ENCODE data around the gene PI4KB. TPM values are rescaled to one million over a fixed set of nuclear protein-coding genes. Genes with fewer than 3 reads are reported as not detected.

The PI4KB gene
- total and polyA plus RNA-seq, 9 of the 15 experiments (the other 6 are each of a cell fraction or from before 2014, with no cell fraction given) = 3.1 to 65.4 (median 45.1) TPM

DNA sequence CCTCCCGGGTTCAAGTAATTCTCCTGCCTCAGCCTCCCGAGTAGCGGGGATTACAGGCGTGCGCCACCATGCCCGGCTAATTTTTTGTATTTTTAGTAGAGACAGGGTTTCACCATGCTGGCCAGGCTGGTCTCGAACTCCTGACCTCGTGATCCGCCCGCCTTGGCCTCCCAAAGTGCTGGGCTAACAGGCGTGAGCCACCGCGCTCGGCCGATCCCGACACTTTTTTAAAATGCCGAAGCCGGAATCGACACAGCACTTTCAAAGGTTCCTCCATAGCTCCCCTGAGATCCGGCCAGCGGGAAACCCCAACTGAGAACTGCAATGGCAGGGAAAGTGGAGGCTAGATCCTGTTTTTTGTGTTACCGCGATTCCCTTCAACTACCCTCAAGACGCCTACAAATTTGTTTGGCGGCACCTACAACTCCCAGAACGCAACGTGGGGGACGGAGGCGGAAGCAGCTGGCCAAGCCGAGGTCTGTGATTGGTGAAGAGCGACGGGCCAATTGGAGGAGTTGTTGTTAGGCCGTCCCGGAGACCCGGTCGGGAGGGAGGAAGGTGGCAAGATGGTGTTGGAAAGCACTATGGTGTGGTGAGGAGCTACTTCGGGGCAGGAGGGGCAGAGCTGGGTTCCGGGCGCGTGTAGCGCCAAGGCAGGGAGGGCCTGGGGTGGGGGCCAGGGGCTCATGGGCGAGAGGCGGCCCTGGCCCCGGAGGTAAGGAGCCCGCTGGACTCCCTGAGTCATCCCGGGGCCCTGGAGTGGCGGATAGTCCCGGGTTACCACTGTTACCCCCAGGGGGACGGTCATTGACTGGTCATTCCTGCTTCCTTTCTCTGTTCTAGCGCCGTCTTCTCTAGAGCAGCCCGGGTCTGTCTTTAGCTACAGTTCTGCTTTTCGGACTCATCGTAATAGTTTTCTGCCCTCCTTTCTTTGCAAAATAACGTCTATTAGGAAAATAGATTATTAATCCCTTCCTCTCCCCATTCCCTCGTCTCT lies 72.7 kb downstream of the PI4KB start, which contains the start of gene PSMD4 (continued):
- no peak for TF ChIP-seq E2F1 (CRISPR knock-in tag; IDR thresholded peaks at IDR 0.05)
- TF ChIP-seq ZBTB34 (CRISPR knock-in tag; IDR thresholded peaks at IDR 0.05) = no peak
- peak; percentile 73 for TF ChIP-seq HNRNPLL (IDR thresholded peaks at IDR 0.05; ENCODE audit: low read depth, low read length, poor library complexity, severe bottlenecking)
- peak; percentile 98 for TF ChIP-seq POLR2AphosphoS5 (IDR thresholded peaks at IDR 0.05; ENCODE audit: control insufficient read depth, insufficient read depth, low read depth, low read length)
- TF ChIP-seq, protein P1, sequence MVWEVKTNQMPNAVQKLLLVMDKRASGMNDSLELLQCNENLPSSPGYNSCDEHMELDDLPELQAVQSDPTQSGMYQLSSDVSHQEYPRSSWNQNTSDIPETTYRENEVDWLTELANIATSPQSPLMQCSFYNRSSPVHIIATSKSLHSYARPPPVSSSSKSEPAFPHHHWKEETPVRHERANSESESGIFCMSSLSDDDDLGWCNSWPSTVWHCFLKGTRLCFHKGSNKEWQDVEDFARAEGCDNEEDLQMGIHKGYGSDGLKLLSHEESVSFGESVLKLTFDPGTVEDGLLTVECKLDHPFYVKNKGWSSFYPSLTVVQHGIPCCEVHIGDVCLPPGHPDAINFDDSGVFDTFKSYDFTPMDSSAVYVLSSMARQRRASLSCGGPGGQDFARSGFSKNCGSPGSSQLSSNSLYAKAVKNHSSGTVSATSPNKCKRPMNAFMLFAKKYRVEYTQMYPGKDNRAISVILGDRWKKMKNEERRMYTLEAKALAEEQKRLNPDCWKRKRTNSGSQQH (CRISPR knock-in tag; IDR thresholded peaks at IDR 0.05) = no peak
- TF ChIP-seq, protein P2, sequence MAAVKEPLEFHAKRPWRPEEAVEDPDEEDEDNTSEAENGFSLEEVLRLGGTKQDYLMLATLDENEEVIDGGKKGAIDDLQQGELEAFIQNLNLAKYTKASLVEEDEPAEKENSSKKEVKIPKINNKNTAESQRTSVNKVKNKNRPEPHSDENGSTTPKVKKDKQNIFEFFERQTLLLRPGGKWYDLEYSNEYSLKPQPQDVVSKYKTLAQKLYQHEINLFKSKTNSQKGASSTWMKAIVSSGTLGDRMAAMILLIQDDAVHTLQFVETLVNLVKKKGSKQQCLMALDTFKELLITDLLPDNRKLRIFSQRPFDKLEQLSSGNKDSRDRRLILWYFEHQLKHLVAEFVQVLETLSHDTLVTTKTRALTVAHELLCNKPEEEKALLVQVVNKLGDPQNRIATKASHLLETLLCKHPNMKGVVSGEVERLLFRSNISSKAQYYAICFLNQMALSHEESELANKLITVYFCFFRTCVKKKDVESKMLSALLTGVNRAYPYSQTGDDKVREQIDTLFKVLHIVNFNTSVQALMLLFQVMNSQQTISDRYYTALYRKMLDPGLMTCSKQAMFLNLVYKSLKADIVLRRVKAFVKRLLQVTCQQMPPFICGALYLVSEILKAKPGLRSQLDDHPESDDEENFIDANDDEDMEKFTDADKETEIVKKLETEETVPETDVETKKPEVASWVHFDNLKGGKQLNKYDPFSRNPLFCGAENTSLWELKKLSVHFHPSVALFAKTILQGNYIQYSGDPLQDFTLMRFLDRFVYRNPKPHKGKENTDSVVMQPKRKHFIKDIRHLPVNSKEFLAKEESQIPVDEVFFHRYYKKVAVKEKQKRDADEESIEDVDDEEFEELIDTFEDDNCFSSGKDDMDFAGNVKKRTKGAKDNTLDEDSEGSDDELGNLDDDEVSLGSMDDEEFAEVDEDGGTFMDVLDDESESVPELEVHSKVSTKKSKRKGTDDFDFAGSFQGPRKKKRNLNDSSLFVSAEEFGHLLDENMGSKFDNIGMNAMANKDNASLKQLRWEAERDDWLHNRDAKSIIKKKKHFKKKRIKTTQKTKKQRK (IDR thresholded peaks at IDR 0.05; ENCODE audit: borderline replicate concordance, low read depth, low read length) = no peak
- TF ChIP-seq ZNF347 (CRISPR knock-in tag; IDR thresholded peaks at IDR 0.05; ENCODE audit: low read depth) = no peak
- TF ChIP-seq RBBP5 (IDR thresholded peaks at IDR 0.05; ENCODE audit: borderline replicate concordance, insufficient read depth, low read length, poor library complexity, severe bottlenecking) = peak; percentile 74
- no peak for TF ChIP-seq PRPF4 (IDR thresholded peaks at IDR 0.05; ENCODE audit: insufficient read depth, low read depth, low read length, poor library complexity, severe bottlenecking)
- no peak for TF ChIP-seq RBM17 (IDR thresholded peaks at IDR 0.05; ENCODE audit: borderline replicate concordance, low read depth, low read length)
- peak; percentile 65; the same call in 1 of the 2 replicates for TF ChIP-seq MTA3 (IDR thresholded peaks at IDR 0.05; ENCODE audit: borderline replicate concordance)
- TF ChIP-seq ZFP1 (CRISPR knock-in tag; IDR thresholded peaks at IDR 0.05) = no peak
- TF ChIP-seq SRF (CRISPR knock-in tag; IDR thresholded peaks at IDR 0.05) = peak in 1 of 2 experiments; percentile 64; a peak in 1 of 4 replicates
- TF ChIP-seq STAT5A (IDR thresholded peaks at IDR 0.05; ENCODE audit: borderline replicate concordance, low read length) = no peak
- TF ChIP-seq EGR1 (conservative IDR thresholded peaks at IDR 0.05) = peak; percentile 82
- no peak for TF ChIP-seq ZNF263 (CRISPR knock-in tag; IDR thresholded peaks at IDR 0.05; ENCODE audit: borderline replicate concordance)
- no peak for TF ChIP-seq SMARCB1 (IDR thresholded peaks at IDR 0.05; ENCODE audit: insufficient read length, low read depth)
- no peak for TF ChIP-seq SRSF7 (optimal IDR thresholded peaks at IDR 0.05; ENCODE audit: low read depth, low read length)
